Germinal center (tissue), 1 donor: ENCODE measurements around the gene OCRL.

Source experiments
- DNase-seq: peaks from one replicate; pipeline ENCODE4 v3.0.0; 2012; ENCODE audit warnings: mixed read lengths, low spot score

The OCRL gene

DNA sequence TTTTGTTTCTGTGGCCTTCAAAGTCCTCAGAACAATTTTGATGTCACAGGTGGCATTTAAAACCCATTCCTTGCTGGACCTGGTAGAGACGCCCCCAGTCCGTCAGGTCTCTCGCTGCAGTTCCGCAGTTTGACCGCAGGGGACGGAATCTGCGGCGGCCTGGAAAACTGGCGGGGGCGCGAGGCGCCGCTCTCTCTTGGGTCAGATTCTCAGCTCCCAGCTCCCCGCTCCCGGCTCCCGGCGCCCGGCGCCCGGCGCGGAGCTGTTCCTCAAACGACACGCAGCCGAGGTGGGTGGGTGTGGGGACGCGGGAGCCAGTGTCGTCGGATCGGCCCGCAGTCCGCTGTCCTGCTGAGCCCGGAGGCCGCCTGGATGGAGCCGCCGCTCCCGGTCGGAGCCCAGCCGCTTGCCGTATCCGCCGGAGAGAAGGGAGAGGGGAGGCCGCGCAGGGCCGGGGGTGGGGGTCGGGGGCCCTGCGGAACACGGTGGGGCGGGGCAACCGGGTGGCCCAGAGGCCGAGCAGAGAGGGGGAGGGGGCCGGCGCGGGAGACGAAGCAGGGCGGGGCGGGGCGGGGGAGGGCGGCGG, at the start of gene OCRL:
Gene OCRL (plus strand): TSS at position 192 of the 586 bp plus-strand sequence. CDS start 181 bp downstream, at position 373.
- DNase-seq, result peak; percentile 55

DNA sequence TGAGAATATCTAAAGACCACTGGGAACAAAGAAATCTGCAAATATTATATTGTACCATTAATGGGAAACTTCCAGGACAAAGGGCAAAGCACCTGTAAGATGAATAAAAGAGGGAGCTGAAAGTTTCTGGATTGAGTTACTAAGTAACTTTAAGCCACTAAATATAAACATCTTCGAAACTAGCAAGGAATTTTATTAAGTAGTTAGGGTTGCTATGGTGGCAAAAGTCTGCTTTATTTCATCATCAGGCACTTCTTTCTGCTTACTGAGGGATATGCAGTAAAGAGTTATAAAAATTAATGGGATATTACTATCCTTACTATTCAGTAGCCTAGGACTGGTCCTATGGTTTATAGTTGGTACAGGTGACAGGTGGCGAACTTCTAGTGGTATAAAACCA, 49.7 kb upstream of the OCRL start:
- no peak for DNase-seq

DNA sequence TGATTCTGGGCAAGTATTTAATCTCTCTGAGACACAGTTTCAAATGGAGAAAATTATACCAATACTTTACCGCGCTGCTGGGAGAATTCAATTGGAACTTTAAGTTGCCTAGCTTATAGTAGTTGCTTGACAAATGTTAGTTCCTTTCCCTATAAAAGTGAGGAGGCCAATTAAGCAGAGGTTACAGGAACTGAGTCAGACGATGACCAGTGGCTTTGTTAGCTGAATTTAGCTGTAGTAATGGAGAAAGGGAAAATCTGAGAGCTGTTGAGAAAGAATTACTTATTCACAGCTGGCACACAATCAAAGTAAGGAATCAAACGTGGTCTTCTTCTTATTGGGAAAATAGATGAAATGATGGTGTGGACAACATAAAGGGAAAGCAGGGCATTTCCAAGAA, 46.4 kb upstream of the OCRL start:
- DNase-seq, result no peak

DNA sequence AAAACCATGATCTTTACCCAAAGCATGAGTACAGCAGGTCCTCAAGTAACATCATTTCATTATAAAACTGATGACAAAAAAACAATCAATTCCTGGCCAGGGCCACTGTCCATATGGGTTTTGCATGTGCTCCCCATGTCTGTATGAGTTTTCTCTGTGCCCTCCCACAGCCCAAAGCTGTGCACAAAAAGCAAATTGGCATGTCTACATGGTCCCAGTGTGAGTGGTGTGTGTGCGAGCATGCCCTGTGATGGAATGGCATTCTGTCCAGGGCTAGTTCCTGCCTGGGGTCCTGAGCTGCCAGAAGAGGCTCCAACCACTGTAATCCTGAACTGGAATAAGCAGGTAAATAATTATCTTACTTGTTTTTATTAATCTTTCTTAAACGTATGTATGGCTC, 45.2 kb upstream of the OCRL start:
- DNase-seq, result no peak

DNA sequence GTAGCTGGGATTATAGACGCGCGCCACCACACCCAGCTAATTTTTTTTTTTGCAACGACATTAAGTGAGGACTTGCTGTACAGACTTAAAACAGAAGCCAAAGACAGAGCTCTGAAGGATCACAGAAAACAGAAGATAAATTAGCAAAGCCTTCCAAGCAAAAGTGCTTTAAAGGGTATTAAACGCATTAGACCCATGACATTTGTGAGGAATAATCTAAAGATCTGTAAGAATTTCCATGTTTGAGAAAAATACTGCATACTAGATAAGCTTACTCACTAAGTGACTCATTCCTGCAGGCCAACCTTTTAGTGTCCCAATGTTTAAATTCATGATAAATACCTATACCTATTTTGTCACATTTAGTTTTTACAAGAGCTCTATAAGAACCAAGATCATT, 44.2 kb upstream of the OCRL start:
- no peak for DNase-seq

DNA sequence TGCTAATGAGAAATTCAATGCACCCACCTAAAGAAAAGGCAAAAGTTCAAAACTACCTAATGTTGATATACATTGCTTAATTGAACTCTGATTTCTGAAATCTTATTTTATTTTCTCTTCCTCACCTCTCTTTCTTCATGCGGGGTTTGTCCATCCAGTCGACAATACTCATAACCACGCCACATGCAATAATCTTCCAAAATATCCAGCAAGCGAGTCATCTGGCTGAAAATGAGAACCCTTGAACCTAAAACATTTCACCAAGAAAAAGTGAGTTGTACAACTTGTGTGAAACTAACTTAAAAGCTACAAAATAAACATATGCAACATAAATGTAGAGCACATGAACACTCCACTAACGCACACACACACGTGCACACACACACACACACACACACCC, 43.4 kb upstream of the OCRL start:
- no peak for DNase-seq

DNA sequence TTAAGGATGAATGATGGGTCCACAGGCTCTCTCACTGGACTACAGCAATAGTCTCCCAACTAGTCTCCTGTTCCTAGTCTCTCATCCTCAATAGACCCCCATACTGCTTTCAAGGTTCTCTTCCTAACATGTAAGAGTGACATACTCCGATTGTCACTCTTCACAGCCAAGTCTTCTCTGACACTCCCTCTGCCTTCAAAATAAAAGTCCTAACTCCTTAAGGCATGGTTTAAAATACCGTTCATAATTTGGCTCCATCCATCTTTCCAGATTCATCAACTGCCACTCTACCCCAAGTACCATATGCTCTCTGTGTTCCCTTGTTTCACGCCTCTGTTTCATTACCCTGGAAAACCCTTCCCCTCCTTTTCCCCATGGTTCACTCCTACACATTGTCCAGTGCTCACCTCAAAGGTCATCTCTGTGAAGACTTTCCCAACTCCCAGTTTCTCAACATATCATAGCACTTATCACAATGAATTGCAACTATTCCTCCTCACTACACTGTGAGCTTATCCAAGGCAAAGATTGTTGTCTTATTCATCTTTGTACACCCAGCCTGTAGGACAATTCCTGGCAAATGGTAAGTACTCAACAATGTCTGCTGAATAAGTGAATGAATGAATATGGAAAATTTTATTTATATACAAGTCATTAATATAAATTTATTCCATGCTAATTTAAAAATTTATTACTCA, 42.8 kb upstream of the OCRL start:
- DNase-seq, result no peak

DNA sequence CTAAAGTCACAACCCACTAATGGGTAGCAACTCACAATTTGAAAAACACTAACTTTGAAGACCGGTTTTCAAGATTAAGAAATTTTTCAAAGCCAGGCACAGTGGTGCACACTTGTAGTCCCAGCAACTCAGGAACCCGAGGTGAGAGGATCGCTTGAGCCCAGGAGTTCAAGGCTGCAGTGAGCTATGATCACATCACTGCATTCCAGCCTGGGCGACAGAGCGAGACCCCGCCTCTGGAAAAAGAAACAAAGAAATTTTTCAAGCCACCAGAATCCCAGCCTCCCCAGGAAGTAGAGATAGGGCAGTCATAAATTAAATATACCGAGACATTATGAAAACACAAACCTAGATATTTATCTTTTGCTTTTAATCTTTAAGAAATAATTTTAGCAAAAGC, 29.7 kb upstream of the OCRL start:
- DNase-seq, result no peak

DNA sequence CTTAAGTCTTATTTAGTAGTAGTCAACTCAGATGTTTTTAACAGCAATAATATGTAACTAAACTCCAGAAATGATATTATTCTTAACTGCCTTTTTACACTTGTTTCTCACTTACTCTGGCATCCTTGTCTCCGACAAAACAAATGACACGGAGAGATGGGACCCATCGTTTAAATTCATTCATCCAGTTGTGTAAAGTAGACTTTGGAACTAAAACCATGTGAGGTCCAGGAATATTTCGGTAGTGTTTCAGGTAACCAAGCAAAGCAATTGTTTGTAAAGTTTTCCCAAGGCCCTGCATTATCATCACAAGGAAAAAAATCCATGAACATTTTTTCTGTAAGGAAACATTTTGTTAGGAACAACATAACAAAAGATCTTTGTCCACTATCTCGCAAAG, 28.4 kb upstream of the OCRL start:
- no peak for DNase-seq

DNA sequence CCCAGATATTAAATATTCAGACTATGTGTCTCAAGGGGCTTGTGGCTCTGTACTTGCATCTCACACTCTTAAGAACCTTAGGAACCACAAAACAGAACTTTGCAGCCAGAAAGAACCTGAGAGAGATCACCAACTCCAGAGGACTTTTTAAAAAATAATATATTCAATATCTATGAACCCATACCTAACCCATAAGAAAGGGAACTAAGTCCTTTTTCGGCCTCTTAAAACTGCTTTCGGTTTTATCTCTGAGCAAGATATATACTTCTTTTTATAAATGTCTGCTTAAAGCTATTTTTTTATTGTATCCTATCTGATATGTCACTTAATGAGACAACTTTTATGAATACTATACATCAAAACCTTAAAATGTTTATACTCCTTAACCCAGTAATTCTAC, 27.6 kb upstream of the OCRL start:
- DNase-seq, result no peak

DNA sequence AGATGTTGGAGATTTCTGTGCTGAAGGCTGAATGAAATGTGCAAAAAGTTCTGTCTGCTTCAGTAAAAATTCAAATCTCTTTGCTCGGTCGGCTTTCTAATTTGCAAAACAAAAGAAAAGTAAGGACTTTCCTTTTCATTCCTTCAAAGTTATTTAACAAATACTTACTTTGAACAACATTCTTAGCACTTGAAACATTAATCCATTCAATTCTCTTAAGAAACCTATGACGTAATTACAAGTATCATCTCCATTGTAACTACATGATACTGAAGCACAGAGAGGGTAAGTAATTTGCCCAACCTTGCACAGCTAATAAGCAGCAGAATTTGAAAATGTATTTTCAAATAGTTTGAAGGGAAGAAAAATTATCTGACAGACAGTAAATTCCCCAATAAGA, 23.7 kb upstream of the OCRL start:
- DNase-seq, result no peak

DNA sequence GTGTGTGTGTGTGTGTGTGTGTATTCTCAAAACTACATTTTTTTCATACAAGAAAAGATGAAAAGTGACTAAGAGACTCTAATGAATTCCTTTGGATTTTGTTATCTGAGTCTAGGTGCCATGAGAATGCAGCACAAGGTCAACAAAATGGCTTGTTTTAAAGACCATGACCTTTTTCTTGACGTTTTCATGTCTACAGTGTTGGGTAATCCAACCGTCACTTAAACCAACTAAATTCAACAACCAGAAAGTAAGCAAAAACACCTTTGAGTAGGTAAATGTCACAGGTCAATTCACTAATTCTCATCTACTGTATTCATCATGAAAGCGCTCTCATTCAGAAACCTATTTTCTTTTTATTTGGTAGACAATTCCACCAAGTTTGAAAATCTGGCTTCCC, 19.9 kb upstream of the OCRL start:
- no peak for DNase-seq

DNA sequence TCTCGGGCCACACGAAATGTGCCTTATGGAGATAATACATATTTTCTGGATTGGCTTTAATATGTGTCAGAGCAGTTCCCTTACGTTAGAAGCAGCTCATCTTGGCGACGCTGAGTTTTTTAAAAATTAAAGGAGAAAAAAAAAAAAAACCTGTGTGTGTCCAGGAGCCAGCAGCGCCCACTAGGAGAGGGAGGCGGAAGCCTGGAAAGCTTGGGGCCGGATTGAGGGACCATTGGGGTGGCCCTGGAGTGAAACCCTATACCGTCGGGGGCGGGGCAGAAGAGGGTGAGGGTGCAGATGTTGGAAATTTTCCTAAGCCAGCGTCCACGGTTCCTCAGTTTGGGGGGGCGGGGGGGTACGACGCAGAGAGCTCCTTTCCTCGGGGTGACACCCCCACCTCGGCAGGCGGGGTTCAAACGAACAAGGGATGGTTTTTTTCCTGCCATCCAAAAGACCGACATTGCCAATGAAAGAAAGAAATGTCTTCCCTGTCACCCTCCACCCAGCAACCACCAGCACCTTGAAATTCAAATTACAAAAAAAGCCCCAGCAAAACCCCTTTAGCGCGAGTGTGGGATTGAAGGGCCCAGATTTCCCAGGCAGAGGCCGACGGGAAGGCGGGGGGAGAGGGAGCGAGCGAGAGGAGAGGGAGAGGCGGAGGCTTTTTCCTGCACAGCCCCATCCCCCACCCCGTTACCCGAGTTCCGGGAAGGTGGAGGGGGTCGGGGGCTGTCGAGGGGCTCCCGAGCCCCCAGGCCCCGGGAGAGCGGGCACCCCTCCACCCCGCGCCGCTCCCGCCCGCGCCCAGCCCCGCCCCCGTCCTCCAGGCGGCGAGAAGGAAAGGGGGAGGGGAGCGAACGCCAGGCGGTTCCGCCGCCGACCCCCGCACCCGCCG, 17.6 kb upstream of the OCRL start:
- DNase-seq, result peak; percentile 5

DNA sequence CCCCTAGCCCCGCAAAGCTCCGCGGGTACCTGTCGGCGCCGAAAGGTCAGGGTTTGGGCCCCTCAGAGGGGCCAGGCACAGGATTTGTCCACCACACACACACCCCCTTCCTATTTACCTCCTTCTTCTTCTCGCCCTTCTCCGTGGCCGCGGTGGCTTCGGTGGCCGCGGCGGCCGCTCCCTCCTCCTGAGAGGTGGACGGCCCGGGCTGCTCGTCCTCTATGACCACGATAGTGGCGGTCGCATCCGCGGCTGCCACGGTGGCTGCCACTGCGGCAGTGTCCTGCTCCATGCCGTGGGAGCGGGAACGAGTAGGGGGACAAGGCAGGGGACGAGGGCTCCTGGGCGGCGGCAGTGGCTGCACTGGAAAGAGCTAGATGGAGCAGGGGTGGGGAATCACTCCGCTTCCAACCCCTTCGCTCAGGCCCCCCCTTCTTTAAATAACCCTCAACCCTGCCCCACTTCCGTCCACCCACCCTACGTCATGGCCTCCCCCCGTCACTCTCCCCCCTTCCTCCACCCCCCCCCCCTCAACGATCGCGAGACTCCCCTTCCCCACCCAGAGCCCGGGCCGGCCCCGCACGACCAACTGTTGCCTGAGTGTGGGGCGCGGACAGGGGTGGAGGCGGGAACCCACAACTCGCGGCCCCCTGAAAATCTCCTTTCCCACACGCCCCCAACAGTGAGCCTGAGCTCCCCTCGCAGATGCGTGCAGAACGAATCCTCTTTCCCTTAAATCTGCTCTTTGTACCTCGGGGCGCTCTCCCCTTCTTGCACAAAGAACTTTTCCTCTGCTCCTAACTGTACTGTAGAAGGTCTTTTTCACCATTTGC, 16.8 kb upstream of the OCRL start, which contains the start of gene SMARCA1:
Gene SMARCA1 (minus strand): TSS at position 412 of the 833 bp plus-strand sequence. CDS start 120 bp downstream, at position 292.
- peak; percentile 1 for DNase-seq

DNA sequence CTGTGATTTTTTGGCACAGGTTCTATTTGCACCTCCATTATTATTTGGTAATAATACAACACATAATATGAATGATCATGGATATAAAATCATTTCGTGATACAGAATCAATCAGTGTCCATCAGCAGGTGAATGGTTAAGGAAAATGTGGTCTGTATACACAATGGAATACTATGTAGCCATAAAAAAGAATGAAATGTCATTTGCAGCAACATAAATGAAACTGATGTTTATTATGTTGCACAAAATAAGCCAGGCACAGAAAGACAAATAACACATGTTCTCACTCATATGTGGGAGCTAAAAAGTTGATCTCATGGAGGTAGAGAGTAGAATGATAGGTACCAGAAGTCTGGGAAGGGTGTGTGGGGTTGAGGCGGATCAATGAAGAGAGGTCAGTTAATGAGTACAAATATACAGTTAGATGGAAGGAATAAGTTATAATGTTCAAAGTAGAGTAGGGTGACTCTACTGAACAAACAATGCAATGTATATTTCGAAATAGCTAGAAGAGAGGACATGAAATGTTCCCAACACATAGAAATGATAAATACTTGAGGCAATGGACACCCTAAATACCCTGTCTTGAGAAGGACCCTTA, 15.7 kb upstream of the OCRL start:
- DNase-seq, result no peak

DNA sequence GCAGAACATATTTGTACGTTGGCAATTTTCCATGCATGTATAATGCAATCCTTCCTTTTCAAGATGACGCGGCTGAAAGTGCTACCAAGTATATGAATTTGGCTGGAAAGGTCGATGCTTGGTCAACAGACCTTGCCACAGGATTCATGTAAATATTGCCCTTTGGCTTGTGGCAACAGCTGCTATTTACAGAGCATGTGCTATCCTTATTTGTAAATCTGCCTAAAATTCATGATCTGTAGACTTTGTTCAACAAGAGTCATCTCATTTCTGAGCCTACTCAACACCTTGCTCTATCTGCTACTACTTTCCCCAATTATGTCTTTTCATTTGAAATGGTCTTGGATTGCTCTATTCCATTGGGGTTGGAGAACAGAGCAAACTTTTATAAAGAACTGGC, 14.9 kb upstream of the OCRL start:
- DNase-seq, result no peak

DNA sequence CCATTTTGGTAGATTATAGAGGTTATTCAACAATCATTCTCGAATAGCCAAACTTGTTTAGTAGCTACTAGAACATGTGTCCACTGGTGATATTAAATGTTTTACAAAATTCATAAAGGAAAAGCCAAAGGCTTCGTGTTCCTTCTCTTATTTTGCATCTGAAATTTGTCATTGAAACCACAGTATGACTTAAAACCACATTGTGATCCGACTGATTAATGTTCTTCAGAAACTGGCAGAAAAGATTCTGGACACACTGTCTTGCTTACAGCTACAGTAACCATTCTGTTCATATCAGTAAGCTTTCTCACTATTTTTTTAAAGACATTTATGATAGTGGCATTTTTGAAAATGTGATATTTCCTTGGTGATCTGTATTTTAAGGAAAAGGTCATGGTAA, 14.2 kb upstream of the OCRL start:
- no peak for DNase-seq

DNA sequence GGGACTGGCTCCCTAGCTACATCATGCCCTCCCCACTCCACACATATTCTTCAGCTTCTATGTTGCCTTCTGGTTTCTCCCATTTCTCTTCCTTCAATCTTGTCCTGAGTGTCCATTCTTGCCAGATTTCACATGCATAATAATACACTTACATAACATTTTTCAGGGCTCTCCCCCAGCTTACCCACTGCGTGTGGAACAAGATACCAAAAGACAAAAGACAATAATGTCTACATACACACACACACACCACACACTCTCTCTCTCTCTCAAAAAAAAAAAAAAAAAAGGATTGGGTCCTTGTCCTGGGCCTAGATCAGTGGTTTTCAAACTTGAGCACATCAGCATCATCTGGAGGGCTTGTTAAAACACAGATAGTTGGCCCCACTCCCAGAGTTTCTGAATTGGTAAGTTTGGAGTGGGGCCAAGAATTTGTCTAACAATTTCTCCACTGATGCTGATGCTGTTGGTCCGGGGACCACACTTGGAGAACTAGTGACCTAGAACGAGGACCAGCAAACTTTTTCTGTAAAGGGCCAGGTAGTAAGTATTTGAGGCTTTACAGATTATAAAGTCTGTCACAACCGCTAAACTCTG, 10.3 kb upstream of the OCRL start:
- no peak for DNase-seq

DNA sequence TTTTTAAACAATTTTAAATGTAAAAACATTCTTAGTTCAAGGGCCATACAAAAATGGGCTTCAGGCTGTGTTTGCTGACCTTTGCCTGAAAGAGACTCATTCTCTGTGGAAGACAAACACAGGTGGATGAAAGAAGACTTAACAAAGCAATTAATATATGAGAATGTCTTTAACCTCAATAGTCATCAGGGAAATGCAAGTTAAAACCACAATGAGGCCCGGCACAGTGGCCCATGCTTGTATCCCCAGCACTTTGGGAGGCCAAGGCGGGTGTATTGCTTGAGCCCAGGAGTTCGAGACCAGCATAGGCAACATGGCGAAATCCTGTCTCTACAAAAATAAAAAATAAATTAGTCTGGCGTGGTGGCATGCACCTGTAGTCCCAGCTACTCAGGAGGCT, 9.6 kb upstream of the OCRL start:
- no peak for DNase-seq

DNA sequence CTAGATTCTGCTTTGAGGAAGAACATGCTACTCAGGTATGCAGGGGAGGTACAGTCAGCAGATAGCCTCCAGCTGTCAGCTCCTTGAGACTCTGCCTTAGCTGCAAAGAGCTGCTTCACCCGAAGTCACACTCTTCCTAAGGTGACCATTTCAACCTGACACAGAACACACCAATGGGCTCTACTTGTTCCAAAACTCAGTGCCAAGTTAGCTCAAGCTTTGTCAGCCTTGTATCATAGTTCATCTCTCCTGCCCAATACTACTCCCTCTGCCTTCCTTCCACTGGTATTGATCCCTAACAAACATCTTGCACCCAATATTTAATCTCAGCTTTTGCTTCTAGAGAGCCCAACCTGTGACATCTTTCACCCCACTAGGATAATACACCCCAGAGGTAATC, 8.9 kb upstream of the OCRL start:
- DNase-seq, result no peak
